NCI-H1930 (cell line): Measurements from ENCODE around the gene ABCG1.
"Not testable (repeated sequence)": the region's sequence is repeated elsewhere in the genome, so short reads cannot be mapped to it uniquely, and the experiment has no call there.

Experiments
- DNase-seq, 2 experiments: peaks; one replicate each; lab custom pipeline; 2025; lab: John Stamatoyannopoulos, UW

ABCG1 gene

DNA sequence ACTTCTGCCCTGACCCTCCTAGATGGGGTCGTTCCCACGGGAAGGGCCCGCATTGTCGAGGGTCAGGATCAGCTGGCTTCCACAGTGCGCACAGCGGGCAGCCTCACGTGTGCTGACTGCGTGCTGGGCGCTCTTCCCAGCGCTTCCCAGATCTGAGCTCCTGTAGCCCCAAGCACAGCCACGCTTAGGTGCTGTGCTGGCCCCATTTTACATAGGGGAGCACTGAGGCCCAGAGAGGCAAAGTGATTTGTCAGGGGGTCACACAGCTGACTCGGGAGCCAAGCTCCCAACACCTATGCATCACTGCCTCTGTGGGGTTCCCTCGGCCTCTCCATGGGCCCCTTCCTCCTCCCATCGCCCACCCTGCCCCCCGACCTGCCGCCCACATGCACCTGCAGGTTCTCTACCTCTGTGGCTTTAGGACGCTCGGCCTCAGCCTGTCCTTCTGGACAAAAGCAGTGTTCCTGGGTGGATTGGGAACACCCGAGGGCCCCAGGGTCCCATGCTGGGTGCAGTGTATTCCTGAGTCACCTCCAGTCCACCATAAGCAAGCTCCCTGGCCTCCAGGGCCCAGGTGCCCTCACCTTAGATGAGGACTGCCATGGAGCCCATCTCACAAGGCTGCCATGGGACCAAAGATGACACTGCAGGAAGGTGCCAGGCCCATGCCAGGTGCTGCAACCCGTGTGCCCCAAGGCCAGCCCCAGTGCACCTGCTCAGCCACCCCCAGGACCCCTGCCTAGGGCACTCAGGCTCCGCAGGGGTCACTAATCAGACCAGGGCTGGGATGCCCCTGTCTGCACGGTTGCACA lies 73.0 kb downstream of the ABCG1 start:
- no peak for DNase-seq

DNA sequence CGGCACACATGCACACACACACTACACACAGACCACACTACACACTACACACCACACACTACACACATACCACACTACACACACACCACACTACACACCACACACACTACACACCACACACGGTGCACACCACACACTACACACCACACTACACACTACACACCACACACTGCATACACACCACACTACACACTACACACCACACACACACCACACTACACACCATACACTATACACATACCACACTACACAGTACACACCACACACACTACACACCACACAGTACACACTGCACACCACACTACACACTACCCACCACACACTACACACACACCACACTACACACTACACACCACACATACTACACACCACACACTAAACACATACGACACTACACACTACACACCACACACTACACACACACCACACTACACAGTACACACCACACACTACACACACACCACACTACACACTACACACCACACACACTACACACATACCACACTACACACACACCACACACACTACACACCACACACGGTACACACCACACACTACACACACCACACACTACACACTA lies 73.7 kb downstream of the ABCG1 start:
- DNase-seq = not testable (repeated sequence)

DNA sequence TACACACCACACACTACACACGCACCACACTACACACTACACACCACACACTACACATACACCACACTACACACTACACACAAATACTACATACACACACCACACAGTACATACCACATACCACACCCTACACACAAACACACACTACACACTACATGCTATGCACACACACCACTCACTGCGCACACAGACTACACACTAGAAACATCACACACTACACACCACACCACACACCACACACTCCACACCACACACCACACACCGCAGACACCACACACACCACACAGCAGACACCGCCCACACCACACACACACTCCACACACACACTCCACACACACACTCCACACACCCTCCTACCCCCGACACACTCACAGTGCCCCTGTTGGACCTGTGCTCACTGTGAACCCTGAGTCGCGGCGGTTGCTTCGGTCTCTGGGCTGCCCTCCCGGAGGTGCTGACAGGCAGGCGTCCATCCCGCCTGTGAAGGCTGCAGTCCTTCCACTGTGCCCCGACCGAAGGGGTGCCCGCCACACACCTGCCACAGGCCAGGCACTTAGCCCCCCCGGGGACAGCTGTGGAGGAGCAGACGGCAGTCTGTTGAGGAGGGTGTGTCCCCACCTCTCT lies 74.8 kb downstream of the ABCG1 start:
- no peak for DNase-seq

DNA sequence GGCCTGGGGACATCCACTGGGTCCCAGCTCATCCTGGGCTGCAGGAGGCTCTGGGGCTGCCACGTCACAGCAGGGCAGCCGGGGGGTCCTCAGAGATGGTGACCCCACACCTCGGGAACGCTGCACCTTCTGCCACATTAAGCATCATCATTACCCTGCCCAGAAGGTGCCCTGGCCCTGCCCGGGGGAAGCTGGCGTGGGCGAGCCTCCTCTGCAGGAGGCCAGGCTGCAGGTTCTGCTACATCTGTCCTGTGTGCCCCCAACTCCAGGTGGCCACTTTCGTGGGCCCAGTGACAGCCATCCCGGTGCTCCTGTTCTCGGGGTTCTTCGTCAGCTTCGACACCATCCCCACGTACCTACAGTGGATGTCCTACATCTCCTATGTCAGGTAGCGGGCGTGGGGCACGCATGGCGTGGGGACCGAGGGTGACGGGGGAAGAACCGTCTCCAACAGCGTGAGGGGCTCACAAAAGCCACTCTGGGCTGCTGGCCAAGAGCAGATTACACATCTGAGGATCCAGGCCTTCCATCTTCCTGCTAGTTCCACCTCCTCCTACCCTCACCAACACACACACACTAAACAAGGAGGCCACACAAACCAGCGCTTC lies 75.4 kb downstream of the ABCG1 start:
- DNase-seq = no peak

DNA sequence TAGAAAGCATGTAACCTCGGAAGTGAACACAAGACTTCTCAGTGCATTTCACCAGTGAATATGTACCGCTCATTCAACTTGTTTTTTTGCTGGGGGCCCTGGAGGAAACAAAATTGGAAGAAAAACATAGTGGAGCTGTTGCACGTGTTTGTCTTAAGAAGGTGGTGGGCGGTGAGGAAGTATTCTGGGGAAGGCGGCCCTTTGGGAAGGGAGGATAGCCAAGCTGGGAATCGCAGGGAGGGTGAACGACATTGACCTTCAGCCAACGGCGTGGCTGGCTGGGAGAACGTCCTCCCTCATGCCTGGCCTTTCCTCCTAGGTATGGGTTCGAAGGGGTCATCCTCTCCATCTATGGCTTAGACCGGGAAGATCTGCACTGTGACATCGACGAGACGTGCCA lies 76.9 kb downstream of the ABCG1 start:
- no peak for DNase-seq

DNA sequence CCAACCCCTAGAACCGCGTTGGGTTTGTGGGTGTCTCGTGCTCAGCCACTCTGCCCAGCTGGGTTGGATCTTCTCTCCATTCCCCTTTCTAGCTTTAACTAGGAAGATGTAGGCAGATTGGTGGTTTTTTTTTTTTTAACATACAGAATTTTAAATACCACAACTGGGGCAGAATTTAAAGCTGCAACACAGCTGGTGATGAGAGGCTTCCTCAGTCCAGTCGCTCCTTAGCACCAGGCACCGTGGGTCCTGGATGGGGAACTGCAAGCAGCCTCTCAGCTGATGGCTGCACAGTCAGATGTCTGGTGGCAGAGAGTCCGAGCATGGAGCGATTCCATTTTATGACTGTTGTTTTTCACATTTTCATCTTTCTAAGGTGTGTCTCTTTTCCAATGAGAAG lies 77.6 kb downstream of the ABCG1 start:
- no peak for DNase-seq

DNA sequence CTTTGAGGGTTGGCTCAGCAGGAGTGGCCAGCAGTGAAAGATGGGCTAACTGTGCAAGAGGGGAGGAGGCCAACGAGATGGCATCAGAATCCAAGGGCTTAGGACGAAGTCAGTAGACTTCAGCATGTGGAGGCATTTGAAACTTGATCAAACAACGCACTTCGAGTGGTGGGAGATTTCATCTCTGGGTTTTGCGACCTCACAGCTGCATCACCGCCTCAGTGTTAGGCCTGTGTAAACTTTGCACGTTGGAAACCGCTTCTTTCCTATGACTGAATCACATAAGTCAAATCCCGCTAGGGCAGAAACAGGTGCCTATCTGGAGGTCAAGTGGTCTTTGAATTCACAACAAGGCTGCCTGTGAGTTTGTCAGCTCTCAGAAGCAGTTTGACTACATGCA lies 78.4 kb downstream of the ABCG1 start:
- DNase-seq = no peak

DNA sequence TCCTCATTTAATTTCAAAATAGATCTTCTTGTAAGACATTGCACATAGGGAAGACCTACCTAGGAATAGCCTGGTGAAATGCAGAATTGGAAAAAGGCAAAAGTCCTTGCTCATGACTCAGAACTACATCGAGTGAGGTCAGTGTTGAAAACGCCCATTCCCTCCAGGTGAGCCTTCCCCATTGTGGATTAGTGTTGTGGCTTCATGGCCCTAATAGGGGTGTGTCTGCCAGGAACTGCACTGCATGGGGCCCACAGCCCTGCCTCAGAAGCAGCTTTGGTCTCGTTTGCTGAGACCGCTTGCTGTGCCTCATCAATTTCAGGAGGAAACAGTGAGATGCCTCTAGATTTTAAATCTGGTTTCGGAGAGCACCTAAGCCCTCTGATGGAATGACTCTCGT lies 79.3 kb downstream of the ABCG1 start:
- DNase-seq = no peak

DNA sequence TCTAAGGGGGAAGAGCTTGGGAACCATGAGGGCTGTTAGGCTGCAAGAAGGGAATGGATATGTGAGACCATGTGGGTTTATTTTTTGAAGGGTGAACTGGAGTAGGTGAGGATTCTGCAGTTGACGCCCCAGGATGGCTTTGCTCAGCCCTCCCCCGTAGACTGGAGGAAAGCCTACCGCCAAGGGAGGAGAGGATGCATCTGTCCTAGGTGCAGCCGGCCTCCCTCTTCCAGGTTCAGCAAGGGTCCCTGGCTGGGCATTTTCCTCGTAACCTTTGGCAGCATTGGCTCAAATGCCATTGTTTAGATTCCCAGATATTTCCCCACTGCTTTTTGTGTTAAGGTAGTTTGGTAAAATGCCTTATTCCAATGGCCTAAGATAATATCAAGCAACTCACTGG lies 79.7 kb downstream of the ABCG1 start:
- DNase-seq = no peak

DNA sequence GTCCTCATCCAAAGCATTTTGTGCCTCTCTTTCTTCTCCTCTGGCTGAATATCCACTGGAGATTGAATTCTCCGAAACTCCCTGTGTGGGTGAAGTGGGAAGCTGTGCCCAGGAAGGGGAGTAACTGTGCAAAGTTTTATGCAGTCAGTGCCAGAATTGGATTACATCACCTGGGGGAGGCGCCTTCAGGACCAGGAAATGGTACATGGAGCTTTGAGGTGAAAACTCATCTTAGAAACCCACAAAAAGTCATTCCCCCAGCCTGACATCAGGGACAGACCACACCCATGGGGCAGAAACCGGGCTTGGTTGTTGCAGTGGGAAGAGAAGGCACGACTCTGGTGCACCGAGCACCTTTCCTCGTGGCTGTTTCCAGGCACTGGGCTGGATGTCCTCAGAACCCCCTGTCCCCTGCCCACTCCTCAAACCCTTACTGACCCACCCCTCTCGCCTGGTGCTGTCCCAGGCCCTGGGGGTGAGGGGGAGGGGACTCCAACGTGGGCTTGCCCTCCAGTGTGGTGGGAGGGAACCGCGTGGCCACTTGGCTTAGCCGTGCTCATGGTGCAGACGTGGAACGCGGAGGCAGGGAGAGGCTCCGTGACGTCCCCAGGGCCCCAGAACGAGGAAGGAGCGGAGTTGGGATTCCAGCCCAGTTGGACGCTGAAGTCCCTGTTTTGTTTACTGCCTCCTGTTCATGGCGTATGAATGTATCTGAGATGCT lies 80.5 kb downstream of the ABCG1 start:
- no peak for DNase-seq

DNA sequence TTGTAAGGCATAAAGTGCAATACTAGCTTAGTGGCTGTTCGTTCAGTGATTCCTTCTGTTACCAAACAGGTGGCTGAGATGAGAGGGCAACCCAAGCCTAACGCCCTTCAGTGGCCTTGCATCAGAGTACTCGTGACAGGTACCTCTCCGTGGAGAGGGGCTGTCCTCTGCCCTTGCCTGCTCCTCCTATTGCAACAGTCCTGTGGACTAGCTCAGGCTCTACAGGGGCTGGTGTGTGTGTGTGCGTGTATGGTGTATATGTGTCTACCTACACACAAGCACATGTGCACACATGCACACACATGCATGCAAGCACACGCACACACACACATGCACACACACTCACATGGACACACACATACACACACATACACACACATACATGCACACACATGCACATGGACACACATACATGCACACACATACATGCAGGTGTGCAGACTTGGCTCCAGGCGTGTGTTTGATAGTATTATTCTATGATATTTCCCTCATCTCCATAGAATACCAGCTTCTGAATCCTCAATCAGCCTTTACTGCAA lies 81.2 kb downstream of the ABCG1 start:
- no peak for DNase-seq

DNA sequence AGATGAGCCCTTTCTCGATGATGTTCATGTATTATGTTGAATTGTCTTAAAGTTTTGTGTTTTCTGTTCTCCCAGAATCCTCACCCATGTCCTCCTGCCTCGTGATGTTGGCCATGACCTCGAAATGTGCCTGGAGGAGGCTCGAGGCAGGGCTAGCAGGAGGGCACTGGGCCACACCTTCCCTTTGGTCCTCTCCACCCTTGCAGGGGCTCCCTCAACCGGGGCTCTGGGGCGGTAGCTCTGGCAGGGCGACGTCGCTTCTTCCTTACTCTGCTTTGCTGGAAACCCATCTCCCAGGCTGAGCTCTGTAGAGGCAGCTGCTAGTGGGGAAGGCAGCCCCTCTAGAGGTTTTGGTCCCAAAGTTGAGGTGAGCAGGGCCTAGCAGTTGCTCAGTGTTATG lies 82.0 kb downstream of the ABCG1 start:
- no peak for DNase-seq

DNA sequence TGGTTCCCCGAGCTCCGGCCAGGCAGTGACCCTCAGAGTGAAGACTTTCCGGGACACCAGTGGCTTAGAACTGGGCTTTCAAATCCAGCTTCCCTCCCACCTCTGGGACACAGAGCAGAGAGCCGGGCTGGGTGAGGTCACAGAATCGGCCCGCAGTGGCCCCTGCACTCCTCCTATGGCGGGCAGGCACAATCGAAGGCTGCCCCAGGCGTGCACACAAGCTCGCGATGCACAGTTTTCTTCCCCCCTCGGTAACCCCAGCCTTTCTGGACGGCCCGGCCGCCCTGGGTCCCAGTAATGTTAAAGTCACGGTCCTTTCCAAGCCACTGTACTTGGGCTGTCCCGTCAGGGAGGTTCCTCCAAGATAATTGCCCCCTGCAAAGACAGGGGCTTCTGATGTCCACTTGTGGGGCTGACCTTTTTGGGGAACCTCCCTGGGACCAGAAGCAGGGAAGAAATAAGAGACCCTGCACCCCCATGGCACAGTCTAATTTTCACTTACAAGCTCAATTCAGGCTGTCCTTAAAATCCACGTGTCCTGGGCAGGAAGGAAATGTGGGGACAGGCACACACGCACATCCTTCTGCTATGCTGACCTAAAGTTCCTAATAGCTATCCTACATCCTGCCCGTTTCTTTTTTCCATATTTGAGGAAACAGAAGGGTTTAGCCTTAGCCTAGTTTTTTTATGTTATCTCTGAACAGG lies 82.6 kb downstream of the ABCG1 start:
- no peak for DNase-seq

DNA sequence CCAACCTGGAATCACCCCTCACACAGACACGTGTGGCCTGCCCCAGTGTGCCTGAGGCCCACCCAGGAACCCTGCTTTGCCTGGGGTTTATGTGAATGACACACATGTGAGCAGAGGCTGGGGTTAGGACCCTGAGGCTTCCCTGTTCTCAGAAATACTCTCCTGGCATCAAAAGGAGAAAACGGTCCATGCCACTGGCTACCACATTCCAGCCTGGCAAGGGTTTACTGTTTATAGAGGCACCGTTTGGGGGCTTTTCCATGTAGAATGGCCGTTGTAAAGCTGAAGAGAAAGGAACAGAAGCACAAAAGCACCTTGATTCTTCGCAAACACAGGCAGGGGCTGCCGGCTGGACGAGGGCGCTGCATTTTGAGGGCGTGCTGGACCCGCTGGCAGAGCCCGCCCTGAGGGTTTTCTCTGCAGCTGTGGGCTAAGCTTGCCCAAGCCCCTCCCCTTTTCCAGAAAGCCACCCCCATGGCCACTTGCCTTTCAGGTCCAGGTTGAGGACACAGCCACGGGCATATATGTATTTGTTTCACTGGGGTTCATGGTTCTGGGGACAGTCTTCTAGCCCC lies 83.2 kb downstream of the ABCG1 start:
- DNase-seq = no peak

DNA sequence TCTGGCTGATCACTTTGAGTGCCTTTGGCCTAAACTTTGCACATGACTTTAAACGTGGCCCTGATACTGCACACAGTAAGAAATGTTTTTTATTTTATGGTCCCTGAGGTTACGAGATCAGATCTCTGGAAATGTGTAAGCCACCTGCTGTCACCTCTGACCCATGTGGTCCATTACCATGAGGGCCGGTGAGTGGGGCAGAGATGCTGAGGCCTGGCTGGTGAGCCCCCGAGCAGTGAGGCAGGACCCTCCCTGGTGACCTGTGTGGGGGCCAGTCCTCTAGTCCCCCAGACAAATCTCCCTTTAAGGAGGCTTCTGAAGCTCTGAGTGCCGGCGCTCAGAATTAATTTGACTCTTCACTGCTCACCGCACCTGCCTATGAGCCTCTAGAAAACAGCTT lies 83.9 kb downstream of the ABCG1 start:
- no peak for DNase-seq

DNA sequence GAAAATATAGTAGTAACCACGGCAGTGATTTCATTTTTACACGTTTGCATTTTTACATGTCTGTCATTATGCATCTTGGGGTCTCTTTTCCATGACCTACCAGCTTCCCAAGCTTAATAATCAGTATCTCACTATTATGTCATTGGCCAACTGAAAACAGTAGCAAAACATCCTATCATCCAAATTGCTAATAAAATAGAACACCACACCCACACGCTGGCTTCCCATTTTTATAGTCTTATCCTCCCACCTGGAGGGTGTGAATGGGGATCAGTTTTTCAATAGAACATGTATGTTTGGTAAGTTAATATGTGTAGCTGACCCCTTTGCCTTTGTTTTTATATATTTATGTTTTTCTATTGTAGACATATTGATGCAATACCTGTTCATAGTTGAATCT lies 84.5 kb downstream of the ABCG1 start:
- no peak for DNase-seq

DNA sequence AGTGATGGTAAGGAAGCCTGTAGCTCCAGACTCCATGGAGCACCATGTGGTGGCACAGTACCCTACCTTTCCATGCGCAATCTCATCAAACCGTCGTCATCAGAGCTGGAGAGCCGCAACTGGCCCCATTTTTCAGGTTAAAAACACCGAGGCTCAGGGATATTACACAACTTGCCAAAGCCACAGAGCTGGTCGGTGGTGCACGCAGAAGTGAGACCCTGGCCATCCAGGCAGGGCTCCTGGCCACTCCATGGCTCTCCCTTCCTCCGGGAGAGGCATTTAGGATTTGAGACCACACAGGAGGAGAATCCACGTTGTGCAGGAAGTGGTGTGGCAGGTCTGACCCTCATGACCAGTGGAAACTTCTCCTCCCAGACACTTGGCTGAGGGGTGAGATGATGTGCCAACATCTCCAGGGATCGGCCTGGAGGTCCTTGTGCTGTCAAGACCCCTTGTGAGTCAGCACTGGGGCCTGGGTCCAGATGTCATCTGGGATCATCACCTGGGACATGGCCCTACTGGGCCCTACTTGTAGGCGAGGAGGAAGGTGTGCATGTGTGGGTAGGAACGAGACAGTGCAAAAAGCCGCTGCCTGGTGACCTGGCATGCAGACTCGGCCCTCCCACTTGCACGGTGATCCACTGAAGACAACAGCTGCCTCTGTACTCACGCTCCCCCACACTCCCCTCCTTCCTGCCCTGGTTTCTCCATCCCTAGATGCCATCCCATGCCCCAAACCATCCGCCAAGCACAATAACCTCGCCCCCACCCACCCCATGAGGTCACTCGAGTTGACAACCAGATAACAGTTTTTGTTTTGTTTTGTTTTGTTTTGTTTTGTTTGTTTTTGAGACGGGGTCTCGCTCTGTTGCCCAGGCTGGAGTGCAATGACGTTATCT lies 85.9 kb downstream of the ABCG1 start:
- DNase-seq = no peak

DNA sequence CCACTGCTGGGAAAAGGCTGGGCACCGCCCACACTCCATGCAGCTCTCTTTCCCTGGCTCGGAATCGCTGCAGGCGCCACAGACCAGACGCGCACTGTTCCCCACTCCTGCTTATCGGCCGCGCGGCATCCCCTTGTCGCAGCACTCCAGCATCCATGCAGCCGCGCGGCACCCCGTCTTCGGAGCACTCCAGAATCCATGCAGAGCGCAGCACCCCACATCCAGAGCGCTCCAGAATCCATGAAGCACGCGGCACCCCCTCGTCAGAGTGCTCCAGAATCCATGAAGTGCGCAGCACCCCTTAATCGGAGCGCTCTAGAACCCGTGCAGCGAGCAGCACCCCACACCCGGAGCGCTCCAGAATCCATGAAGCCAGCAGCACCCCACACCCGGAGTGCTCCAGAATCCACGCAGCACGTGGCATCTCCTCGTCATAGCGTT lies 86.8 kb downstream of the ABCG1 start:
- DNase-seq = no peak

DNA sequence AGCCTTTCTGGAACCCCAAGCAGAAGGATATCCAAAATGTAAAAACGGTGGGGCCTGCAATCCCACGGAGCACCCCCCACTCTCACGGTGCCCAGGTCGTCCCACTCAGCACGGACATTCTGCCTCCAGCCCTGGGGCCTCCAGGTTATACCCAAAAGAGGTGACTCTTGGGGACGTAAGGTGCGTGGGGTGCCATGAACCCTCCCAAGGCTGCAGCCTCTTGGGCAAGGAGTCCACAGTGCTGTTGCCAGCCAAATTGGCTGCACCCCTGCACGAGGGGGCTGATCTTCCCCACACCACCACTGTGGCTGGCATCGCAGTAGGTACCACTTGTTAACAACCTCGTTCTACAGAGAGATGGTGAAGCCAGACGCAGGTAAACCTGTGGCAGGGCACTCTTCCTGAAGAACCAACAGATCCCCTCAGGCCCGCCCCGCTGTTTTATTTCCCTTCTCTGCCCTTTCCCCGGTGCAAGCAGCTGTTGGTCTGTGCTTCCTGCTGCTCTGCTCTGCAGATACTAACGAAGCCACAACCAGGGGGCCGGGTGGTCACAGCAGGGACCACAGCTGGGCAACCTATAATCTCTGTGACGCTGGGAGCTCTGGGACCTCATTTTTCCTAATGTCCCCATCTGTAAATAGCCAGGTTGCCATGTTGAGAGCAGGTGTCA lies 87.6 kb downstream of the ABCG1 start:
- DNase-seq = no peak
